ENCODE measurements around the gene PPP4C. TPM values are rescaled to one million over a fixed set of nuclear protein-coding genes. Genes with fewer than 3 reads are reported as not detected.

Gene PPP4C
- total and polyA plus RNA-seq, 2 of the 8 experiments (the other 6 are each of a cell fraction or from before 2014, with no cell fraction given) = 148 to 298 TPM

DNA sequence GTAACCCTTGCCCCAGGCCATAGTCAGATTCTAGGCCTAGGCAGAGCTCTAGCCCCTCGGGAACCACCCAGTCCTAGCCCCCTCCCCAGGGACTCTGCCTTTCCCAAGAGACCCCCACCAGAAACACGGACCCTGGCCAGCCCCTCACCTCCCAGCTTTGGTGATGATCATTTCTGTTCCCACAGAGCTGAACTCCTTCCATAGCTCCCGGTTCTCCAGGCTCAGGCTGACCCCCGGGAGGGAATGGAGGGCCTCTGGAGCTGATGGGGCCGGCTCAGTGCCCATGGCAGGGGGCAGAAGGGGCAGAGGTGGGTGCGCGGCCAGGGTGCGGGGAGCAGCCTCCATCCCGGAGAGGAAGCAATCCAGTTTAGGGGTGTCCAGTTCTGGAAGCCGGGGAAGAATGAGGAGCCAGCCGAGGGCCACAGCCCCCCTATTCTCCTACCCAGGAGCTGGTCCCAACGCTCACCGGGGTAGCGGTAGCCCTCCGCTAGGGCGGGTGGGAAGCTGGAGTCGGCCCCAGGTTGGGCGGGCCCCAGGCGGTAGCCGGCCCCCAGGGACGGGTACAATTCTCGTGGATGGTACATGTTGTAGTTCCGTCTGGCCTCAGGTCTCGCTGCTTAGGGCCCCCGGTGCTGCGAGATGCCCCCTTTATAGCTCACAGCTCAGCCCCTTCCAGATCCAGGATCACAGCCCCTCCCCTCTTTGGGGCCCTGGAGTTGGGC is 15.0 kb downstream of the PPP4C start:
- Histone ChIP-seq H2BK20ac (ENCODE audit: low read length) (no peak overlapping the region), H3K4me3 (ENCODE audit: extremely low read depth in 1 of 4, insufficient read depth in 2 of 4, low read depth in 3 of 4, low read length in 4 of 4) (peak overlapping the region; percentile 55 to 84 (median 66)), H3K79me1 (ENCODE audit: low read depth, low read length) (peaks cover 3% of the 10 kb centered on the region; the same call in 1 of the 2 replicates), H3K18ac (ENCODE audit: extremely low read depth, low read length) (peak overlapping the region; percentile 71), H4K20me1 (replicated peaks in 1 of 2; ENCODE audit: control insufficient read depth in 1 of 2, insufficient read depth in 2 of 2, low read length in 2 of 2) (peaks cover 0 to 2% of the 10 kb centered on the region in 2 experiments), H2BK5ac (ENCODE audit: low read depth, low read length) (no peak overlapping the region), H4K5ac (ENCODE audit: insufficient read length, low read depth, low read length) (peak overlapping the region; percentile 19), H3K56ac (replicated peaks; ENCODE audit: insufficient read length, low read depth, low read length) (no peak overlapping the region), H4K91ac (replicated peaks; ENCODE audit: insufficient read length, low read length) (peak overlapping the region; percentile 2), H2AFZ (ENCODE audit: low read length) (no peak overlapping the region), H2BK15ac (ENCODE audit: low read length) (no peak overlapping the region), H3K9me3 (ENCODE audit: insufficient read depth in 2 of 2, low read depth in 1 of 2, low read length in 1 of 2) (no peaks in the 10 kb centered on the region), H3K4ac (replicated peaks; ENCODE audit: insufficient read length, low read depth, low read length) (no peak overlapping the region), H3K9ac (replicated peaks in 1 of 4; ENCODE audit: extremely low read depth in 1 of 4, low read depth in 3 of 4, low read length in 3 of 4) (no peak overlapping the region), H3K4me1 (replicated peaks in 1 of 4; ENCODE audit: control insufficient read depth in 3 of 4, insufficient read depth in 4 of 4, low read length in 3 of 4) (peaks cover 0 to 16% (median 10%) of the 10 kb centered on the region in 4 experiments; a peak in 6 of 7 replicates), H3K79me2 (ENCODE audit: control insufficient read depth in 1 of 2, insufficient read depth in 2 of 2, low read length in 2 of 2) (peaks cover 0 to 6% of the 10 kb centered on the region in 2 experiments; a peak in 1 of 4 replicates), H3K23ac (ENCODE audit: insufficient read length) (no peak overlapping the region), H3K4me2 (ENCODE audit: insufficient read depth in 1 of 2, low read depth in 2 of 2, low read length in 2 of 2) (peak overlapping the region; percentile 71 to 92), H3K14ac (ENCODE audit: insufficient read length) (no peak overlapping the region), H2BK12ac (ENCODE audit: low read depth, low read length) (0 out of 2 replicates have a peak overlapping the region, but pooled peaks have one; percentile 9), H3K23me2 (ENCODE audit: low read depth, low read length) (peaks cover 12% of the 10 kb centered on the region; the same call in 1 of the 2 replicates), H4K8ac (ENCODE audit: extremely low read depth, insufficient read depth, low read length) (no peak overlapping the region; the same call in 1 of the 2 replicates), H3K27ac (ENCODE audit: low read depth, low read length) (no peak overlapping the region), H2AK5ac (ENCODE audit: low read depth, low read length) (no peak overlapping the region; the same call in 1 of the 2 replicates), H3K27me3 (replicated peaks in 1 of 4; ENCODE audit: control insufficient read depth in 3 of 4, extremely low read depth in 1 of 4, insufficient read depth in 3 of 4, low read length in 3 of 4) (peaks cover 0 to 3% (median 0%) of the 10 kb centered on the region in 4 experiments; a peak in 1 of 7 replicates), H2BK120ac (replicated peaks; ENCODE audit: low read depth, low read length) (no peak overlapping the region), H3K36me3 (ENCODE audit: control insufficient read depth in 2 of 4, insufficient read depth in 4 of 4, low read length in 3 of 4) (peaks cover 0 to 1% (median 0%) of the 10 kb centered on the region in 4 experiments; a peak in 1 of 8 replicates)
- FAIRE-seq = no peak
- WGBS, 2 experiments (ENCODE audit: extremely low coverage in 1 of 2, insufficient coverage in 1 of 2, insufficient read length in 1 of 2, insufficient replicate concordance in 2 of 2, low coverage in 1 of 2, low lambda C conversion rate in 2 of 2, missing lambda C conversion rate in 1 of 2) = 51% methylated on average over 25 of the region's 26 CpGs; no CpG with 5 or more reads in 1 of the 2 experiments
- no peak for DNase-seq (ENCODE audit: low read depth in 1 of 2, low spot score in 2 of 2)
- CTCF ChIA-PET (ENCODE audit: partially characterized antibody) = interaction anchor here (1.2 to 7.7 kb wide), 13 partner anchors 10 to 274 kb away, joined by 4 to 90 read pairs (median 11); partner anchors contain the start of genes ALDOA, GDPD3, PPP4C and TLCD3B
- POLR2A ChIA-PET (ENCODE audit: partially characterized antibody) = interaction anchor here (0.8 to 14.0 kb wide), 5 partner anchors 17 to 300 kb away, joined by 3 to 353 read pairs (median 5); partner anchors contain the start of genes ALDOA, GDPD3, KIF22 and PPP4C
- TF ChIP-seq KDM1A (IDR thresholded peaks at IDR 0.05; ENCODE audit: borderline replicate concordance, low read length) (no peak), POLR2A (IDR thresholded peaks at IDR 0.05; ENCODE audit: control extremely low read depth in 1 of 2, low read depth in 2 of 2, low read length in 2 of 2) (peak in 1 of 2 experiments; percentile 9; a peak in 1 of 3 replicates)
